NCI-H187 (cell line): ENCODE data around the gene KCNK4.
A peak's percentile ranks its signal among the peaks of the same experiment; 100 is the strongest.

ENCODE experiments used
- DNase-seq, 2 experiments: peaks; one replicate each; lab custom pipeline; 2025; lab: John Stamatoyannopoulos, UW

The KCNK4 gene

DNA sequence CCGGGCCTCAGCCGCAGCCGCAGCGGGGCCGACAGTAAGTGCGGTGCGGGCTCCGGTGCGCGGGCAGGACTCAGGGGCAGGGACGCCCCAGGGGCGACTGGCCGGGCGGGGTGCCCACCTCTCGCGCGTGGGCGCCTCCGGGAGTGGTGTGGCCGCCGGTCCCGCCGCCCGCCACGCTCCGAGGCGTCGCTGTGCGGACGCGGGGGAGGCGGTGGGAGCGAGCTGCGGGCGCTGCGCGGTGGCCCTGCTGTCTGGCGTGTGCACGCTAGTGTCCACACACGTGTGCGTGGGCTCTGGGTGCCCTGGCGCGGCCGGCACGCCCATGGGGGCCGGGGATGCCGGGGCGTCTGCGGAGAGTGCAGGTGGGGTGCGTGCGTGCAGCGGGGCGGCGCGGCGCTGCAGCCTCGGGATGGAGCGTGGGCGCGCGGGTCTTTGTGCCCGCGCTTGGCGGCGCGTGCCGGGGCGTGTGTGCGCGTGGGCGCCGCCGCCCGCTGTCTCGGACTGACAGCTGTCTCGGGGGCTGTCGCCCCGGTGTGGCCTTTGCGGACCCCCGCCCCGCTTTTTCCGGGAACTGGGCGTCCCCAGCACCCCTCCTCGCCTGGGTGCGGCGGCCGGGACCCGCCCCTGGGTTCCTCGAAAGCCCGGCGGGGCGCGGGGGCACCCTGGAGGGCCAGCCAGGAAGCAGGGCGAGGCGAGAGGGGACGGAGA is 804 bp downstream of the KCNK4 start:
- DNase-seq: no peak

DNA sequence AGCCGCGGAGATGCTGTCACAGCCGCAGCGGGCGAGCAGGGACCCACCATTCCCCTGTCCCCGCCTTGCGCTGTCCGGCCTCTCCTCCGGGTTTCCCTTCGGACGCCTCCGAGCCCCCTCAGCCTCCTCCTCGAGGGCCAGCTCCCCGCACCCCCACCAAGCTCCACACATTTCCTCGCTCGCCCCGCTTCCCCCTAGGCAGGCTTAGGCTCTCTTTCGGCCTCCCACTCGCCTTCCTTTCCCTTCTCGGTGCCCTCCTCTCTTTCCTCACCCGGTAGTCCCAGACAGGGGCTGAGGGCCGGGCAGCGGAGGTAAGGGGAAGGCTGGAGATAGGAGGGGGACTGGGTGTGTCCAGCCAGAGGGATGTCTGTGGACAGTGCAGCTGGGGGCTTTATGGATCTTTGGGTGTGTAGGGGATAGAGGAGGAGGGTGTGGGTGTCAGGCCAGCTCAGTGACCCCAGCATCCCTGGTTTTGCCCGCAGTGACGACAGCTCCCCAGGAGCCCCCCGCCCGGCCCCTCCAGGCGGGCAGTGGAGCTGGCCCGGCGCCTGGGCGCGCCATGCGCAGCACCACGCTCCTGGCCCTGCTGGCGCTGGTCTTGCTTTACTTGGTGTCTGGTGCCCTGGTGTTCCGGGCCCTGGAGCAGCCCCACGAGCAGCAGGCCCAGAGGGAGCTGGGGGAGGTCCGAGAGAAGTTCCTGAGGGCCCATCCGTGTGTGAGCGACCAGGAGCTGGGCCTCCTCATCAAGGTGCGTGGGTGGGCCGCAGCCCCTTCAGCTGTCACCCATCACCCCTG is 1.6 kb downstream of the KCNK4 start:
- DNase-seq: no peak

DNA sequence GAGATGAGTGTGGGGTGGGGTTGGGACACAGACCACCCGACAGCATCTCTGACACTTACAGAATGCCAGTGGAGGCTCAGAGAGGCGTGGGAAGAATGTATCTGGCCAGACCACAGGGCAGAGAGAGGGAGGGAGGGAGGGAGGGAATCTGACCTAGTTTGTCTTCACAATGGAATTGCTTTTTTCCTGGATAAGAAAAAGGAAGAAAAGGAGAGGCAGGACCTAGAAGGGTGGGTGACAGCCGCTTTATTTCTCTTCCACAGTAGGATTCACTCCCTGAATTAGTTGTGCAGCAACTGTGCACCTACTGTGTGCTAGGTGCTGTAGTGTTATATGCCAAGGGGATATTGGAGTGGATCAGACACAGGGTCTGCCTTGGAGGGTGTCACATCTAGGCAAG is 3.7 kb downstream of the KCNK4 start:
- DNase-seq: no peak

DNA sequence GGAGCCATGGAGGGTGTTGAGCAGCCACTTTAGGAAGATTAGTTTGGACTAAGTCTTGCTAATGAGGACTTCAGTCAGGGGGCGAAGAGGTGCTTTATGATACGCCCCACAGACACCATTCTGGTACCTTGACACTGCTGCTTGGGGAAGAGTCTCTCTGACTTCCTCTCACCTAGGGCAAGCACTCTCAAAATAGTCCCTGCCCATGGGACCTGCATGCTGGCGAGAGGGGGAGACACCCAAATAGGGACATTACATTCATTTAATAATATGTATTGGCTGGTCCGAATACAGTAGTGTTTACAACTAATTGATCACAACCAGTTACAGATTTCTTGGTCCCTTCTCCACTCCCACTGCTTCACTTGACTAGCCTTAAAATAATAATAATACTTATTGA is 4.7 kb downstream of the KCNK4 start:
- no peak for DNase-seq

DNA sequence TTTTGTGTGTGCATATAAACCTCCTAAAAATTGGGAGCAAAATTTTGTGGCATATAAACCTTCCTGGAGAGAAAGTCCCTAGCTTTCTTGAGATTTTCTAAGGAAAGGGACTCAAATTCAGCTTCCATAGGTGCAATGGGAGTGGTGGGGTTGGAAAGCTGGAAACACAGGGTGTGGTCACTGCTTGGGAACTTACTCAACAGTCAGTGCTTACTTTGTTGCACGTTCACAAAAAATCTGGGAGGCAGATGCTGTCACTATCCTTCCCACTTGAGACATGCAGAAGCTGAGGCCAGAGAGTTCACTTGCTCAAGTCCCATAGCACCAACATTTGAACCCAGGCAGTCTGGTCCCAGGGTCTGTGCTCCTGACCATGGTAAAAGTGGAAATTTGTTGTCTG is 5.1 kb downstream of the KCNK4 start:
- DNase-seq: no peak

DNA sequence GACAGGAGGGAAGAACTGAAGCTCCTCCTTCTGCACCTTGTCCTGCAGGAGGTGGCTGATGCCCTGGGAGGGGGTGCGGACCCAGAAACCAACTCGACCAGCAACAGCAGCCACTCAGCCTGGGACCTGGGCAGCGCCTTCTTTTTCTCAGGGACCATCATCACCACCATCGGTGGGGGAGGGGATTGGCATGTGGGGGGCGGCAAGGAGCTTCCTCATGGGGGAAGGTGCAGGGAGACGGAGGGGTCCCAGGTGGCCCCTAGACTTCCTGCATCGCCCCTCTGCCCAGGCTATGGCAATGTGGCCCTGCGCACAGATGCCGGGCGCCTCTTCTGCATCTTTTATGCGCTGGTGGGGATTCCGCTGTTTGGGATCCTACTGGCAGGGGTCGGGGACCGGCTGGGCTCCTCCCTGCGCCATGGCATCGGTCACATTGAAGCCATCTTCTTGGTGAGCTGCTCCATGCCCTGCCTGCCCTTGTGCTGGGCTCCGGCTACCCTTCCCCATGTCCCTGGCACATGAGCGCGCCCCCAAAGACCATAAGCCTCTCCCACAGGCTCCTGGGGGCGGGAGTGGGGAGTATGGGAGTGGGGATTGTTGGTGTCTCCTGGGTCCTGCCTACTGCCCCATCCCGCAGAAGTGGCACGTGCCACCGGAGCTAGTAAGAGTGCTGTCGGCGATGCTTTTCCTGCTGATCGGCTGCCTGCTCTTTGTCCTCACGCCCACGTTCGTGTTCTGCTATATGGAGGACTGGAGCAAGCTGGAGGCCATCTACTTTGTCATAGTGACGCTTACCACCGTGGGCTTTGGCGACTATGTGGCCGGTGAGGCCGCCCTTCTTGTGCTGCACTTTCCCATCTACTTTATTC is 6.0 kb downstream of the KCNK4 start:
- DNase-seq: no peak

DNA sequence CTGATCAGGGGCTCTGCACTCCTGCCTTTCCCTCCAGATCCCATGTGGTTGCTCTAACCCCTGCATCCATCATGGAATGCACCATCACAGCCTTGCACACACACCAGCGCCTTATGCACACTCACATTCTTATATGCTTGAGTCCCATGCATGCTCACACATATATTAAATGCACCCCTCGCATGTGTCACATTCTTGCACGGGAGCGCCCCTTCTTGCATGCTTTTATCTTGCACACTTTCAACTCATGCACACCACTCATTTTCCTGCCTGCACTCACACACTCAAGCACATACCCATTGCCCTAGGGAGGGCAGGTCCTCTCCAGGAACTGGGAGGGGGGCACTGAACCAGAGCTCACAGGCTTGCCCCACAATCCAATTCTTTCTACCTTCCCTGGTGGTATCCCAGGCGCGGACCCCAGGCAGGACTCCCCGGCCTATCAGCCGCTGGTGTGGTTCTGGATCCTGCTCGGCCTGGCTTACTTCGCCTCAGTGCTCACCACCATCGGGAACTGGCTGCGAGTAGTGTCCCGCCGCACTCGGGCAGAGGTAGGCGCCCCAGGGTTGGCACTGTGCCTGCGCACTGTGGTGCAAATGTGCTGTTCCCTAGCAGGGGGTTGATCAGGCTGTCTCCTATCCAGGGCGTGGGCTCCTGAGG is 6.7 kb downstream of the KCNK4 start:
- no peak for DNase-seq

DNA sequence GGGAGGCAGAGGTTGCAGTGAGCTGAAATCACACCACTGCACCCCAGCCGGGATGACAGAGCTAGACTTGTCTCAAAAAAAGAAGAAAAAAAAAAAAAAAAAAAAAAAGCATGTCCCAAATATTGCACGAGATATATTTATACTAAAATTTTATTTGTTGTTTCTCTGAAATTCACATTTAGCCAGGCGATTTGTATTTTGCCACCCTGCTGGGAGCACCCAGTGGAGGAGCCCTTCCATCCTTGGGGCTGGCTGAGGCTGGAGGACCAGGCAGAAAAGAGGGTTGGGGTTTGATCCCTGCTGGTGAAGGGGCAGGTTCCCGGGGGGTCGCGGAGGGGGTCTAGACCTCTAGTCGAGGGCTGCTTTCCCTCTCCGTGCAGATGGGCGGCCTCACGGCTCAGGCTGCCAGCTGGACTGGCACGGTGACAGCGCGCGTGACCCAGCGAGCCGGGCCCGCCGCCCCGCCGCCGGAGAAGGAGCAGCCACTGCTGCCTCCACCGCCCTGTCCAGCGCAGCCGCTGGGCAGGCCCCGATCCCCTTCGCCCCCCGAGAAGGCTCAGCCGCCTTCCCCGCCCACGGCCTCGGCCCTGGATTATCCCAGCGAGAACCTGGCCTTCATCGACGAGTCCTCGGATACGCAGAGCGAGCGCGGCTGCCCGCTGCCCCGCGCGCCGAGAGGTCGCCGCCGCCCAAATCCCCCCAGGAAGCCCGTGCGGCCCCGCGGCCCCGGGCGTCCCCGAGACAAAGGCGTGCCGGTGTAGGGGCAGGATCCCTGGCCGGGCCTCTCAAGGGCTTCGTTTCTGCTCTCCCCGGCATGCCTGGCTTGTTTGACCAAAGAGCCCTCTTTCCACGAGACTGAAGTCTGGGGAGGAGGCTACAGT is 8.1 kb downstream of the KCNK4 start:
- no peak for DNase-seq

DNA sequence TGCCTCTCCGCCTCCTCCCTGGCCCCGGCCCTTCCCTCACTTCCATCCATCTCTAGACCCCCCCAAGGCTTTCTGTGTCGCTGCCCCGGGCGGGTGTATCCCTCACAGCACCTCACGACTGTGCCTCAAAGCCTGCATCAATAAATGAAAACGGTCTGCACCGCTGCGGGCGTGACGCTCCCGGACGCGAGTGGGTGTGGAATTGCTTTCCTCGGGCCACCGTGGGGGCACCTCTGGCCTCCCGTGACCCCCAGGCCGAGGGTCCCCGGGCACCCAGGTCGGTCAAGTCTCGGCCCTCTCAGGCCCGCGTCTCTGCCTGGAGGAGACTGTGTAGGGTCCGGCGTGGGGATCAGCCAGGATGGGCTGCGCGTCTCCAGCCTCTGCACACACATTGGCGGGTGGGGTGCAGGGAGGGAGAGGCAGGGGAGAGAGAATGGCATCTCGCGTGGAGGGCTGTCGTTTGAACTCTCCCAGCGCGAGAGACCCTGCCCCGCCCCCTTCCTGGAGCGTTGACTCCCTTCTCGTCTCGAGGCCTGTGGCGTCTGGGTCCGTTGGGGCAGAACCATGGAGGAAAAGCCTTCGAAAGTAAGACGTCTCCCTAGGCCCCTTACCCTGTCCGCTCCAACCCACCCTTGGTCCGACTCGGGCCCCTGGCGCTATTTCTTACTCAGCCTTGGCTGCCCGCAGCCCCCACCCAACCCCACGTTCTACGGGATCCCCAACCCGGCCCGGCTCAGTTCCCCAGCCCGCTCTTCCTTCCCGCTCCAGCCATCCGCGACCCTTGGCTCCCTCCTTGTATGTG is 8.9 kb downstream of the KCNK4 start, which contains the start of gene CATSPERZ:
CATSPERZ (plus strand) TSS at position 512 of the 802 bp plus-strand sequence; CDS start at position 565, 53 bp downstream.
- DNase-seq: no peak

DNA sequence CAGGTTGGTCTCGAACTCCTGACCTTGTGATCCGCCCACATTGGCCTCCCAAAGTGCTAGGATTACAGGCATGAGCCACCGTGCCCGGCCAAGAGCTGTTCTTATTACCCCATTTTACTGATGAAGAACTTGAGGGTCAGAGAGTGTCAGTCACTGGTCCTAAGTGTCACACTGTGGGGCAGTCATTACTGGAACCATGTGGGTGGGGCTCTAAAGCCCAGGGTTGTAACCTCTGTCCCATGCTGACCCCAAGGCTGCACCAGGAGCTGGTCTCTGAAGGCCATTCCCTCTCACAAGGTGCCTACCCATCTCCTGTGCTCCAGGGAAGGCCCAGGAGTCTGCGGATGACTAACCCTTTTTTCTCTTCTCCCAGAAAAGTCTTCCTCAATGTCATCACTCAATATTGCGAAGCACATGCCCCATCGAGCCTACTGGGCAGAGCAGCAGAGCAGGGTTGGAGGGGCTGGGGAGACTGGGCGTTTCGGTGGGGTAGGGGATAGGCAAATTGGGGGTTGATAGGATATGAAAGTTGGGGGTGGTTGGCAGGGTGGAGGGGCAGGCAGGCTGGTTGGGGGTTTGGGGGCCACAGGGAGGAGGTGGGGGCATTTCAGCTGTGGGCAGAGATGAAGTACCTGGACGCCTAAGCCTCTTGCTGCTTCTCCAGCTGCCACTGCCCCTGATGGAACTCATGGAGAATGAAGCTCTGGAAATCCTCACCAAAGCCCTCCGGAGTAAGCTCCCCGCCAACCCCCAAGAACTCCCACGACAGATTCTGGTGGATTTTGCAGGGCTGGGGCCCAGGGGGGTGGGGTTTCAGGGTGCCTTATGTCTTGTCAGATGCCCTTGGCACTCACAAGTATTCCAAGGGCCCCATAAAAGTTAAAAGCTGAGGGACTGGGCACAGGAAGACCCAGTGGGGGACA is 12.3 kb downstream of the KCNK4 start:
- DNase-seq: no peak

DNA sequence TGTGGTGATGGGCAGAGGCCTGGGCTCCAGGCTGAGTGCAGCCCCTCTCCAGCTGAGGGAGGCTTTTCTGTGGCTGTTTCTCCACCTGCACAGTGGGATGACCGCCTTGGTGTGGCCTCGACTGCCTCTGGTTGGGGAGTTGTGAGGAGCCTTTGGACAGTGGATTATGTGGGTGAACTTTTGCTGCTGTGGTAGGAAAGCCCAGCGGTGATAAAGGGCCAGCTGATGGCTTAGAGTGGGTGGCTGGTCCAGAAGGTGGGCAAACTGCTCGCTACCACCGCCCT is 12.9 kb downstream of the KCNK4 start:
- DNase-seq: no peak

DNA sequence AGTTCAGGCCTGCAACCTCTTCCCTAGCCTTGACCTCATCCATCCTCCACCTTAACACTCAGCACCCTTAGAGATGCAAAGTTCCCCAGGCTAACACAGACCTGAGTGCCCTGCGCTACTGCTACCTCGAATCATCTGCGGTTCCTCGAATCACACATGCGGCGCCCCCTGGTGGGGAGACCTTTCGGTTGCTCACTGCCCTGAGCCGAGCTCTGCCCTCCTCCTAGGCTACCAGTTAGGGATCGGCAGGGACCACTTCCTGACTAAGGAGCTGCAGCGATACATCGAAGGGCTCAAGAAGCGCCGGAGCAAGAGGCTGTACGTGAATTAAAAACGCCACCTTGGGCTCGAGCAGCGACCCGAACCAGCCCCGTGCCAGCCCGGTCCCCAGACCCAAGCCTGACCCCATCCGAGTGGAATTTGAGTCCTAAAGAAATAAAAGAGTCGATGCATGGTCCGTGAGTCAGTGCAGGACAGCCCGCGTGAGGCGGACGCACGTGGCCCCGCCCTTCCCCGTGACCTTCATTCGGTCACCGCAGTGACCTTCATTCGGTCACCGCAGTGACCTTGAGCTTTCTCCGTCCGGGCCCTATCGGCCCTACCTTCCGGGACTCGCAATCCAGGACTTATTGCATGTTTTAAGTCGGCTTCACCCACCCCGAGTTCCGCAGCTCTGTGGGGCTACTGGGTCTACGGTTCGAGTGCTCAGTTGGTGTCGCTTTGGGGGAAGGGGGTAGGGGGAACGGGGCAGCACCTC is 13.4 kb downstream of the KCNK4 start:
- peak; percentile 85 to 94 for DNase-seq

DNA sequence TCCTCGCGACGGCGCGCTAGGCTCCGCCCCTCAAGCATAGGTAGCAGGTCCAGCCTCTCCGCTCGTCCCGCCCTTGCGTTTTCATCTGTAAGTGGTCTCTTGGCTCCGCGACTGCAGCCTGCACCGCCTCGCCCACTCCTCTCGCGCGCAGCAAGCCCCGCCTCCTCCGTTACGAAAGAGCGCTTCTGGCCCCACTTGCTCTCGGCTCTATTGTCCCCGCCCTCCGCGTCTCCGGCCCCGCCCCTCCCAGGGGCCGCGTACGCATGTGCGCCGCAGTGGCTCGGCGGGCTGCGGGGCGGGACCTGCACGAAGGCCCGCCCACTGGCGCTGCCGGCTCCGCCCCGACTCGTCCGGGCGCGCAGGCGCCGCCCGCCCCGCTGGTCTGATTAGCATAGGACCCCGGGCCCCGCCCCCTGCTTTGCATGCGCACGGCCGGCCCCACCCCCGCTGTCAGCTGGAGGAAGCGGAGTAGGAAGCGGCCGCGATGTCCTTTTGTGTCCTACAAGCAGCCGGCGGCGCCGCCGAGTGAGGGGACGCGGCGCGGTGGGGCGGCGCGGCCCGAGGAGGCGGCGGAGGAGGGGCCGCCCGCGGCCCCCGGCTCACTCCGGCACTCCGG is 14.1 kb downstream of the KCNK4 start, which contains the start of gene ESRRA:
ESRRA (plus strand) TSS at position 450 of the 616 bp plus-strand sequence. CDS start 1,656 bp downstream, outside the sequence.
- DNase-seq: peak; percentile 94 to 100

DNA sequence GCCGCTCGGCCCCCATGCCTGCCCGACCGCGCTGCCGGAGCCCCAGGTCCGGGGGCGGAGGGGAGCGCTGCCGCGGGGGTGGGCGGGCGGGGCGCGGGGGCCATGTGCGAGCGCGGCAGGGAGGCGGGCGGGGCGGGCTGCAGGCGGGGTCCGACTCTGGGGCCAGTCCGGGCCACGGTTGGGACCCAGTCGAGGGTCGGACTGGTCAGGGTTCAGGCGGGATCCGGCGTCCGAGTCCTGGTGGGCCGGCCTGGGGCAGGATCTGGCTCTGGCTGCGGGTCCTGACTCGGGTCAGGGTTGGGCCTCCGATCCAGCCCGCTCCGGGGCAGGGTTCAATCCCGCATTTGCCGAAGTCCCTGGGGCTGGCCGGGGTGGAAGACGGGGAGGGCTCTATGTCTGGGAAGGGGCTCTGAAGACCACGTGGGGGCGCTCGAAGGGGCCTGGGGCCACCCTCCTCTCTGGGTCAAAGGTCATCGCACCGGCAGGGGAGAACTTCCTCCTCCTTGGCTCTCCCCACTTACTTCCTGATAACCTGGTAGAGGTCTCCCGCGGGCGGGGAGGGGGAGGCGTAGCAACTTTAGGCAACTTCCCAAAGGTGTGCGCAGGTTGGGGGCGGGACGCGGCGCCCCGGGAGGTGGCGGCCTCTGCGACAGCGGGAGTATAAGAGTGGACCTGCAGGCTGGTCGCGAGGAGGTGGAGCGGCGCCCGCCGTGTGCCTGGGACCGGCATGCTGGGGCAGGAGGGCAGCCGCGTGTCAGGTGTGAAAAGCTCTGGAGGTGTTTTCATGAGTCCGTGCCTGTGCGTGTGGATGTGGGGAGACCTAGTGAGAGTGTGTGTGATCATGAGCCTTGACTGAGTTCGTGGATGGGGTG is 14.8 kb downstream of the KCNK4 start:
- no peak for DNase-seq

DNA sequence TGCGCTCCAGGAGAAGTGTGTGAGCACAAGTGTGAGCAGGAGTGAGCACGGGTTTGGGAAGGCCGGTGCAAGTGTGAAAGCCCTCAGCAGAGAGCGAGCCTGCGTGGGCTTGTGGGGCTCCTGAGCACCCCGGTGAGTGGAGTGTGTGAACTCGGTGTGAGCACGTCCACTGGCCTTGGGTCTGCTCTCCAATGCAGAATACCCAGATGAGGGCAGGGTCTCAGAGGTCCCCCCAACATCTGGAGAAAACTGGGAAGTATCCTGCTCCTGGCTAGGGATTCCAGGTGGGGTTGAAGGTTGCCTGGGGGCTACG is 15.4 kb downstream of the KCNK4 start:
- no peak for DNase-seq

DNA sequence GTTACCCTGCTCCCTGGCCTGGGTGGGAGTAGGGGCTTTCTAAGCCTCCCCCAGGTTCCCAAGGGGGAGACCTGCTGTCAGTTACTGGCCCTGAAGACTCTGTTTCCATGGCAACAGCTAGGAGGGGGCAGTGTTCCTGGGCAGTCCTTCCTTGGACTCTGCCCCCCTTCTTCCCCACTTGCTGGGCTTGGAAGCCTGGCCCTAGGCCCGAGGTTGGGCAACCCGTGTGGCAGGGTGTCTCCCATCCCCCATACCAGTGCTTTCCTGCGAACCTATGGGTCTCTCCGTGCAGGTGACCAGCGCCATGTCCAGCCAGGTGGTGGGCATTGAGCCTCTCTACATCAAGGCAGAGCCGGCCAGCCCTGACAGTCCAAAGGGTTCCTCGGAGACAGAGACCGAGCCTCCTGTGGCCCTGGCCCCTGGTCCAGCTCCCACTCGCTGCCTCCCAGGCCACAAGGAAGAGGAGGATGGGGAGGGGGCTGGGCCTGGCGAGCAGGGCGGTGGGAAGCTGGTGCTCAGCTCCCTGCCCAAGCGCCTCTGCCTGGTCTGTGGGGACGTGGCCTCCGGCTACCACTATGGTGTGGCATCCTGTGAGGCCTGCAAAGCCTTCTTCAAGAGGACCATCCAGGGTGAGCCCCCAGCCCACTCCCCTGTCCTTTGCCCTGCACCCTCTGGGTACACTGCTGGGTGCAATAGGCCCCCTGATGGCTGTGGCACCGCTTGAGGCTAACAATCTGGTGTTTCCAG is 15.9 kb downstream of the KCNK4 start:
- DNase-seq: no peak
